ENCODE results near the gene CLEC9A. TPM values are rescaled to one million over a fixed set of nuclear protein-coding genes. Genes with fewer than 3 reads are reported as not detected.

The CLEC9A gene
- total and polyA plus RNA-seq, 9 of the 15 experiments (the other 6 are each of a cell fraction or from before 2014, with no cell fraction given): not detected

DNA sequence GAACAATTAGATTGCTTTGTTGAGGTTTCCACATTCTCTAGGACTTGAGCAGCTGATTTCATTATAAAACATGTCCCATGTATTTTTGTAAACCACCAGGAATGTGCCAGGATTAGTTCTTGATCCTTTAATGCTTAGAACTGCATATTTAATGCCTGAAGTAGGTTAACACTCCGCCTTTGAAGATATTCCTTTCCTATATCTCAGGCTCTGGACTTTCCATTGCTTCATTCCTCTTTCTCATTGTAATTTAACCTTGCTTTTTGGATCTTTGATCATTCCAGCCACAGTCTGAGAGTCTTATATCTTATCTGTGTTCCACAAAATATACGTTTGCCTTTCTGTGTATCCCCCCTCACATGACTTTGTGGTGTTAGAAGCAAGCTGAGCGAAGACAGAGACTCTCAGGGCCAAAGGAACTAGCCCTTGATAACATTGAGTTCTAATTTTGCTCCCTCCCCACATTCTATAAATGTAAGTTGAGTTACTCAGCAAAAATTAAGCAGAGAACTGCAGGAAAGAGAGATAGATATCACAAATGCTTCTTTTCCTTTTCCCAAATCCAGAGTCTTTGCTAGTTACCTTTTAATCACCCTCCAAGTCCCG is 29.2 kb upstream of the CLEC9A start:
- 2% methylated on average over 4 of the region's 4 CpGs for WGBS (ENCODE audit: insufficient coverage, low coverage, missing lambda C conversion rate)
- Histone ChIP-seq H4K20me1 (replicated peaks; ENCODE audit: control insufficient read depth, insufficient read depth, low read length) (no peaks in the 10 kb centered on the region), H3K36me3 (ENCODE audit: control insufficient read depth, insufficient read depth, low read length) (no peaks in the 10 kb centered on the region), H3K4me2 (ENCODE audit: insufficient read depth, low read length) (no peak overlapping the region), H3K79me2 (ENCODE audit: control insufficient read depth, insufficient read depth, low read length) (no peaks in the 10 kb centered on the region), H3K9ac (ENCODE audit: insufficient read depth in 1 of 2, low read depth in 2 of 2, low read length in 2 of 2) (no peak overlapping the region), H3K4me3 (no peak overlapping the region), H3K27me3 (ENCODE audit: control insufficient read depth in 2 of 2, insufficient read depth in 2 of 2, low read length in 2 of 2) (no peaks in the 10 kb centered on the region), H3K27ac (ENCODE audit: extremely low read depth, low read depth, low read length) (no peak overlapping the region), H3K4me1 (replicated peaks in 1 of 2; ENCODE audit: control insufficient read depth in 2 of 2, insufficient read depth in 2 of 2, low read length in 2 of 2) (no peaks in the 10 kb centered on the region), H3K9me1 (ENCODE audit: control insufficient read depth, insufficient read depth, low read length) (no peaks in the 10 kb centered on the region), H3K9me3 (replicated peaks; ENCODE audit: control insufficient read depth, insufficient read depth, low read depth, low read length) (no peaks in the 10 kb centered on the region), H2AFZ (ENCODE audit: low read depth, low read length) (peak overlapping the region; percentile 70; the same call in 1 of the 2 replicates)
- FAIRE-seq (no peak), ATAC-seq (no peak), DNase-seq (ENCODE audit: extremely low read depth in 1 of 4, low spot score in 3 of 4) (no peak)
- no TSS peak for BruUV-seq (replicated peaks)
- ChIA-PET CTCF (ENCODE audit: low intra/inter-chr PET ratio) (no interaction called here), POLR2A (interaction anchor here (0.7 kb wide), 2 partner anchors 19 to 1422 kb away, joined by 3 read pairs; no protein-coding TSS in a partner anchor)
- in situ Hi-C loops (cut with MboI): no loop called here
- intact Hi-C loops (cut with micrococcal nuclease): loop anchor here (10.0 kb wide), 1 partner anchor 256 kb away; no protein-coding TSS in a partner anchor
- TF ChIP-seq NR2C2 (CRISPR knock-in tag; IDR thresholded peaks at IDR 0.05) (no peak), NR2C2 (tag; IDR thresholded peaks at IDR 0.05) (no peak), ZNF583 (CRISPR knock-in tag; IDR thresholded peaks at IDR 0.05) (no peak), STAG1 (CRISPR knock-in tag; IDR thresholded peaks at IDR 0.05; ENCODE audit: borderline replicate concordance) (no peak), KAT8 (IDR thresholded peaks at IDR 0.05; ENCODE audit: low read depth) (no peak), MECOM (CRISPR knock-in tag; IDR thresholded peaks at IDR 0.05) (no peak)
- TF ChIP-seq, protein P1, sequence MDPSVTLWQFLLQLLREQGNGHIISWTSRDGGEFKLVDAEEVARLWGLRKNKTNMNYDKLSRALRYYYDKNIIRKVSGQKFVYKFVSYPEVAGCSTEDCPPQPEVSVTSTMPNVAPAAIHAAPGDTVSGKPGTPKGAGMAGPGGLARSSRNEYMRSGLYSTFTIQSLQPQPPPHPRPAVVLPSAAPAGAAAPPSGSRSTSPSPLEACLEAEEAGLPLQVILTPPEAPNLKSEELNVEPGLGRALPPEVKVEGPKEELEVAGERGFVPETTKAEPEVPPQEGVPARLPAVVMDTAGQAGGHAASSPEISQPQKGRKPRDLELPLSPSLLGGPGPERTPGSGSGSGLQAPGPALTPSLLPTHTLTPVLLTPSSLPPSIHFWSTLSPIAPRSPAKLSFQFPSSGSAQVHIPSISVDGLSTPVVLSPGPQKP (CRISPR knock-in tag; IDR thresholded peaks at IDR 0.05): no peak
- TF ChIP-seq, protein P2, sequence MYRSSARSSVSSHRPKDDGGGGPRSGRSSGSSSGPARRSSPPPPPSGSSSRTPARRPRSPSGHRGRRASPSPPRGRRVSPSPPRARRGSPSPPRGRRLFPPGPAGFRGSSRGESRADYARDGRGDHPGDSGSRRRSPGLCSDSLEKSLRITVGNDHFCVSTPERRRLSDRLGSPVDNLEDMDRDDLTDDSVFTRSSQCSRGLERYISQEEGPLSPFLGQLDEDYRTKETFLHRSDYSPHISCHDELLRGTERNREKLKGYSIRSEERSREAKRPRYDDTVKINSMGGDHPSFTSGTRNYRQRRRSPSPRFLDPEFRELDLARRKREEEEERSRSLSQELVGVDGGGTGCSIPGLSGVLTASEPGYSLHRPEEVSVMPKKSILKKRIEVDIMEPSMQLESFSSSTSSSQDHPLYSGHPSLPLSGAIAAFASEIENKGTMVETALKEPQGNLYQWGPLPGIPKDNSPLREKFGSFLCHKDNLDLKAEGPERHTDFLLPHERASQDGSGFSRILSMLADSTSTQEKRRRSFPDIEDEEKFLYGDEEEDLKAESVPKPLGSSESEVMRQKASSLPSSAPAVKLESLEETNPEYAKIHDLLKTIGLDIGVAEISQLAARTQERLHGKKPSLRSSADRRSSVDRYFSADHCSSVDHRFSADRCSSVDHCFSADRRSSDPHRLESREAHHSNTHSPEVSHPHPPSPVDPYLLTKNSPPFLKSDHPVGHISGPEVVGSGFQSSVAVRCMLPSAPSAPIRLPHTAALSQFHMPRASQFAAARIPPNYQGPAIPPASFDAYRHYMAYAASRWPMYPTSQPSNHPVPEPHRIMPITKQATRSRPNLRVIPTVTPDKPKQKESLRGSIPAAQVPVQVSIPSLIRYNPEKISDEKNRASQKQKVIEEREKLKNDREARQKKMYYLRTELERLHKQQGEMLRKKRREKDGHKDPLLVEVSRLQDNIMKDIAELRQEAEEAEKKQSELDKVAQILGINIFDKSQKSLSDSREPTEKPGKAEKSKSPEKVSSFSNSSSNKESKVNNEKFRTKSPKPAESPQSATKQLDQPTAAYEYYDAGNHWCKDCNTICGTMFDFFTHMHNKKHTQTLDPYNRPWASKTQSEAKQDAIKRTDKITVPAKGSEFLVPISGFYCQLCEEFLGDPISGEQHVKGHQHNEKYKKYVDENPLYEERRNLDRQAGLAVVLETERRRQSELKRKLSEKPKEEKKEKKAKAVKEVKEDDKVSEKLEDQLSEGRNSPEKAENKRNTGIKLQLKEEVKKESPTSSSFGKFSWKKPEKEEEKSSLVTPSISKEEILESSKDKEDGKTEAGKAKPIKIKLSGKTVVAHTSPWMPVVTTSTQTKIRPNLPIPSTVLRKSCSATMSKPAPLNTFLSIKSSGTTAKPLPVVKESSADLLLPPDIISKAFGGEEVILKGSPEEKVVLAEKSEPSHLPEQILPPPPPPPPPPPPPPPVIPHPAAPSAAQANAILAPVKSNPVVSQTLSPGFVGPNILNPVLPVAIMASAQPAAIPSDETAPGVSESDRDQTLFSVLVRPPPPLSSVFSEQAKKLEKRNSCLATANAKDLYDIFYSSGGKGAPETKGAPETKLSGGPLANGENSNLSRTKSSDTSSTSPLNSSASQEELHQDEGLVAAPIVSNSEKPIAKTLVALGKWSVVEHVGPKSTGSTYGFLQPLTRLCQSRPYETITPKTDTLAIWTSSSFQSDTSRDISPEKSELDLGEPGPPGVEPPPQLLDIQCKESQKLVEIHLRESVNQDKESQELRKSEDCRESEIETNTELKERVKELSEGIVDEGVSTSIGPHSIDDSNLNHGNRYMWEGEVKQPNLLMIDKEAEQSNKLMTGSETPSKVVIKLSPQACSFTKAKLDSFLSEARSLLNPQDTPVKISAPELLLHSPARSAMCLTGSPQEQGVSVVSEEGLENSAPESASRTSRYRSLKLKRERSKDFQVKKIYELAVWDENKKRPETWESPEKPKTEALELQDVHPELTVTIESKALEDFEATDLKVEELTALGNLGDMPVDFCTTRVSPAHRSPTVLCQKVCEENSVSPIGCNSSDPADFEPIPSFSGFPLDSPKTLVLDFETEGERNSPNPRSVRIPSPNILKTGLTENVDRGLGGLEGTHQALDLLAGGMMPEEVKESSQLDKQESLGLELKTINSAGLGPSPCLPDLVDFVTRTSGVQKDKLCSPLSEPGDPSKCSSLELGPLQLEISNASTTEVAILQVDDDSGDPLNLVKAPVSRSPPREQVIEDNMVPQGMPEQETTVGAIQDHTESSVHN (IDR thresholded peaks at IDR 0.05; ENCODE audit: borderline replicate concordance in 1 of 2, low read depth in 1 of 2): no peak
- TF ChIP-seq, protein P3, sequence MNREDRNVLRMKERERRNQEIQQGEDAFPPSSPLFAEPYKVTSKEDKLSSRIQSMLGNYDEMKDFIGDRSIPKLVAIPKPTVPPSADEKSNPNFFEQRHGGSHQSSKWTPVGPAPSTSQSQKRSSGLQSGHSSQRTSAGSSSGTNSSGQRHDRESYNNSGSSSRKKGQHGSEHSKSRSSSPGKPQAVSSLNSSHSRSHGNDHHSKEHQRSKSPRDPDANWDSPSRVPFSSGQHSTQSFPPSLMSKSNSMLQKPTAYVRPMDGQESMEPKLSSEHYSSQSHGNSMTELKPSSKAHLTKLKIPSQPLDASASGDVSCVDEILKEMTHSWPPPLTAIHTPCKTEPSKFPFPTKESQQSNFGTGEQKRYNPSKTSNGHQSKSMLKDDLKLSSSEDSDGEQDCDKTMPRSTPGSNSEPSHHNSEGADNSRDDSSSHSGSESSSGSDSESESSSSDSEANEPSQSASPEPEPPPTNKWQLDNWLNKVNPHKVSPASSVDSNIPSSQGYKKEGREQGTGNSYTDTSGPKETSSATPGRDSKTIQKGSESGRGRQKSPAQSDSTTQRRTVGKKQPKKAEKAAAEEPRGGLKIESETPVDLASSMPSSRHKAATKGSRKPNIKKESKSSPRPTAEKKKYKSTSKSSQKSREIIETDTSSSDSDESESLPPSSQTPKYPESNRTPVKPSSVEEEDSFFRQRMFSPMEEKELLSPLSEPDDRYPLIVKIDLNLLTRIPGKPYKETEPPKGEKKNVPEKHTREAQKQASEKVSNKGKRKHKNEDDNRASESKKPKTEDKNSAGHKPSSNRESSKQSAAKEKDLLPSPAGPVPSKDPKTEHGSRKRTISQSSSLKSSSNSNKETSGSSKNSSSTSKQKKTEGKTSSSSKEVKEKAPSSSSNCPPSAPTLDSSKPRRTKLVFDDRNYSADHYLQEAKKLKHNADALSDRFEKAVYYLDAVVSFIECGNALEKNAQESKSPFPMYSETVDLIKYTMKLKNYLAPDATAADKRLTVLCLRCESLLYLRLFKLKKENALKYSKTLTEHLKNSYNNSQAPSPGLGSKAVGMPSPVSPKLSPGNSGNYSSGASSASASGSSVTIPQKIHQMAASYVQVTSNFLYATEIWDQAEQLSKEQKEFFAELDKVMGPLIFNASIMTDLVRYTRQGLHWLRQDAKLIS (CRISPR knock-in tag; IDR thresholded peaks at IDR 0.05): no peak
